Testis (tissue), 3 donors: ENCODE data around the gene ENPP6. TPM values are rescaled to one million over a fixed set of nuclear protein-coding genes. Genes with fewer than 3 reads are reported as not detected.

Experiments
- DNase-seq: peaks from one replicate; pipeline ENCODE4 v3.0.0-alpha.2; 2019
- H3K27ac ChIP-seq, 2 donors: fragments of 200-600 bp; sonication (generic); one replicate each; pipeline ENCODE4 v1.5.1; 2019
- H3K27me3 ChIP-seq: fragments of 200-600 bp; sonication (generic); one replicate; pipeline ENCODE4 v1.5.1; 2019
- H3K36me3 ChIP-seq: fragments of 200-600 bp; sonication (generic); one replicate; pipeline ENCODE4 v1.5.1; 2017; ENCODE audit warnings: low read depth; ENCODE audit errors: missing control alignments
- H3K4me1 ChIP-seq: fragments of 200-600 bp; sonication (generic); one replicate; pipeline ENCODE4 v1.5.1; 2019
- H3K4me3 ChIP-seq, 2 donors: fragments of 200-600 bp; sonication (generic); one replicate each; pipeline ENCODE4 v1.5.1; 2017 to 2019
- H3K9me3 ChIP-seq: fragments of 200-600 bp; sonication (generic); one replicate; pipeline ENCODE4 v1.5.1; 2017
- CTCF ChIP-seq, 3 experiments: fragments of 450-650 bp in 2 of 3; fragments of 200-600 bp in 1 of 3; sonication (generic) in 1 of 3; IDR thresholded peaks; one replicate each; pipeline ENCODE4 v1.5.1; 2016 to 2019; ENCODE audit warnings: antibody characterized with exemption in 3 of 3, mild to moderate bottlenecking in 2 of 3, moderate library complexity in 1 of 3
- POLR2A ChIP-seq: fragments of 450-650 bp; IDR thresholded peaks from one replicate; pipeline ENCODE4 v1.6.1; 2017; ENCODE audit warnings: antibody characterized with exemption, mild to moderate bottlenecking, moderate library complexity
- WGBS, 2 donors: methylation state at CpG; one replicate each; pipeline ENCODE4 v1.1.5; 2018; 5-methylcytosine and 5-hydroxymethylcytosine counted together
- intact Hi-C: fragments of 100-400 bp; cut with DNase I; formaldehyde crosslinking; loops from one replicate; pipeline ENCODE4 v1.15.1; 2023; ENCODE audit warnings: low total_unique reads
- polyA plus RNA-seq: library from polyadenylated mRNA; stranded (reverse); fragments of 350-450 nt; fragmentation: Illumina TruSeq; extraction: RNeasy Lipid Tissue Mini Kit (QIAGEN cat#74804); gene quantifications from one replicate; pipeline ENCODE4 v1.2.3, GENCODE V29; 2014; ENCODE audit warnings: low read depth, low replicate concordance; ENCODE audit not compliant: insufficient read depth
- total RNA-seq, 2 donors: library from RNA; depleted of rRNA; stranded (reverse); fragments of >200 nt; gene quantifications; one replicate each; pipeline ENCODE4 v1.2.3, GENCODE V29; 2016

Gene ENPP6
- total and polyA plus RNA-seq, 3 donors from 2014 or later = 2.0 to 4.9 (median 3.5) TPM

GRCh38 chr4:184189966-184190365, 27.7 kb downstream of the ENPP6 start:
- intact Hi-C loops = no loop called here
- H3K4me3 ChIP-seq = no peak overlapping the region
- no peaks in the 10 kb centered on the region for H3K4me1 ChIP-seq
- H3K27ac ChIP-seq = no peak overlapping the region
- no peak for DNase-seq
- WGBS, 2 donors = 86 to 95% methylated on average over 4 of the region's 4 CpGs
- H3K27me3 ChIP-seq = no peaks in the 10 kb centered on the region
- H3K9me3 ChIP-seq = no peaks in the 10 kb centered on the region
- TF ChIP-seq POLR2A = no peak
- no peak for TF ChIP-seq CTCF (IDR thresholded peaks at IDR 0.05)
- no peaks in the 10 kb centered on the region for H3K36me3 ChIP-seq

GRCh38 chr4:184188443-184189400, 29.0 kb downstream of the ENPP6 start:
- Histone ChIP-seq H3K36me3 (no peaks in the 10 kb centered on the region), H3K9me3 (no peaks in the 10 kb centered on the region), H3K27ac (no peak overlapping the region), H3K4me3 (no peak overlapping the region), H3K4me1 (no peaks in the 10 kb centered on the region), H3K27me3 (no peaks in the 10 kb centered on the region)
- no peak for TF ChIP-seq POLR2A
- no peak for TF ChIP-seq CTCF (IDR thresholded peaks at IDR 0.05)
- intact Hi-C loops = no loop called here
- DNase-seq = no peak
- 81 to 86% methylated on average over 12 of the region's 12 CpGs for WGBS, 2 donors

- intact Hi-C loops = no loop called here
- TF ChIP-seq POLR2A (no peak), CTCF (IDR thresholded peaks at IDR 0.05) (no peak)
Measured at GRCh38 chr4:184177271-184177670, 40.4 kb downstream of the ENPP6 start.

GRCh38 chr4:184174571-184175488, 42.8 kb downstream of the ENPP6 start:
- TF ChIP-seq POLR2A = no peak
- TF ChIP-seq CTCF (IDR thresholded peaks at IDR 0.05) = no peak
- no peaks in the 10 kb centered on the region for H3K36me3 ChIP-seq
- intact Hi-C loops = no loop called here
- no peaks in the 10 kb centered on the region for H3K9me3 ChIP-seq
- no peak for DNase-seq
- H3K4me1 ChIP-seq = no peaks in the 10 kb centered on the region
- H3K27ac ChIP-seq = no peak overlapping the region
- 91 to 93% methylated on average over 16 of the region's 16 CpGs for WGBS, 2 donors
- H3K27me3 ChIP-seq = no peaks in the 10 kb centered on the region
- no peak overlapping the region for H3K4me3 ChIP-seq

More at GRCh38 chr4:184177271-184177670, 40.4 kb downstream of the ENPP6 start:
- Histone ChIP-seq H3K4me3 (no peak overlapping the region), H3K4me1 (no peaks in the 10 kb centered on the region), H3K27me3 (no peaks in the 10 kb centered on the region), H3K27ac (no peak overlapping the region), H3K9me3 (no peaks in the 10 kb centered on the region), H3K36me3 (no peaks in the 10 kb centered on the region)
- DNase-seq = no peak
- WGBS, 2 donors = 71 to 82% methylated on average over 2 to 6 of the region's 6 CpGs
